ENCODE data around the gene NTRK2.

- TF ChIP-seq CTCF (IDR thresholded peaks at IDR 0.05) (no peak), POLR2A (IDR thresholded peaks at IDR 0.05) (no peak)
These were observed 105.6 kb downstream of the NTRK2 start for GRCh38 chr9:84775056-84775643.
